Aorta (tissue), 5 donors: ENCODE measurements around the gene APLP1. TPM values are rescaled to one million over a fixed set of nuclear protein-coding genes. Genes with fewer than 3 reads are reported as not detected.

Experiments
- ATAC-seq: fragments of 200-7000 bp; cut with Tn5 transposase; one replicate; pipeline ENCODE4 v1.9.1; 2022; ENCODE audit warnings: moderate library complexity; ENCODE audit not compliant: low FRiP score
- DNase-seq, 2 donors: peaks; one replicate each; pipeline ENCODE4 v3.0.0-alpha.2; 2020
- H3K27ac ChIP-seq, 2 donors: one replicate each; pipeline ENCODE4 v1.5.1; 2013; ENCODE audit warnings: low read length in 2 of 2, mild to moderate bottlenecking in 2 of 2, moderate library complexity in 2 of 2, control low read depth in 1 of 2, inconsistent platforms in 1 of 2, low read depth in 1 of 2
- H3K27me3 ChIP-seq, 2 donors: one replicate each; pipeline ENCODE4 v1.6.1; 2013; ENCODE audit warnings: control low read depth in 1 of 2, low read length in 1 of 2, mild to moderate bottlenecking in 1 of 2, moderate library complexity in 1 of 2; ENCODE audit not compliant: insufficient read depth in 2 of 2, control insufficient read depth in 1 of 2
- H3K36me3 ChIP-seq, 2 donors: one replicate each; pipeline ENCODE4 v1.6.1; 2013; ENCODE audit warnings: control low read depth in 1 of 2, low read length in 1 of 2, mild to moderate bottlenecking in 1 of 2; ENCODE audit not compliant: insufficient read depth in 2 of 2, control insufficient read depth in 1 of 2
- H3K4me1 ChIP-seq, 2 donors: one replicate each; pipeline ENCODE4 v1.6.1; 2013; ENCODE audit warnings: low read length in 2 of 2, control low read depth in 1 of 2, mild to moderate bottlenecking in 1 of 2, moderate library complexity in 1 of 2; ENCODE audit not compliant: insufficient read depth in 2 of 2, control insufficient read depth in 1 of 2
- H3K4me3 ChIP-seq, 2 donors: one replicate each; pipeline ENCODE4 v1.5.1; 2013; ENCODE audit warnings: low read length in 2 of 2, control low read depth in 1 of 2, mild to moderate bottlenecking in 1 of 2
- H3K9me3 ChIP-seq: one replicate; pipeline ENCODE4 v1.6.1; 2013; ENCODE audit warnings: mild to moderate bottlenecking, low read length; ENCODE audit not compliant: control insufficient read depth
- WGBS, 2 donors: extraction: QIAGEN DNeasy Blood & Tissue Kit; methylation state at CpG; one replicate each; pipeline ENCODE4 v1.1.7; 2013; 5-methylcytosine and 5-hydroxymethylcytosine counted together
- intact Hi-C, 2 donors: fragments of 100-400 bp; cut with DNase I; formaldehyde crosslinking; loops; one replicate each; pipeline versions ENCODE4 v1.14.2 to v1.15.0; 2022
- polyA plus RNA-seq, 2 donors: library from polyadenylated mRNA; stranded (reverse); fragments of 200-250 nt; gene quantifications; one replicate each; pipeline ENCODE4 v1.2.3, GENCODE V29; 2013
- total RNA-seq, 2 donors: library from RNA; stranded (reverse); fragmentation: NEBNext Ultra II Directional; extraction: Animal tissue kit (Norgen Biotek cat#: 25700); gene quantifications; one replicate each; pipeline ENCODE4 v1.2.1, GENCODE V29; 2021
- donor health status: healthy with polysubstance abuse.
- donor health status: Bipolar disorder and iron deficiency.
- donor health status: DM: no; HTN: no; CAD: no.
- donor health status: DM: no; HTN: no; CAD: no.
- donor health status: DM: yes; HTN: yes; CAD: no.

The APLP1 gene
- total and polyA plus RNA-seq, 4 donors: 7.6 to 23.0 (median 13.2) TPM

- no peak for ATAC-seq
- no peaks in the 10 kb centered on the region for H3K9me3 ChIP-seq
- H3K36me3 ChIP-seq: no peaks in the 10 kb centered on the region
- H3K27me3 ChIP-seq: no peaks in the 10 kb centered on the region
- H3K4me3 ChIP-seq: no peak overlapping the region
- H3K4me1 ChIP-seq: no peaks in the 10 kb centered on the region
- H3K27ac ChIP-seq: no peak overlapping the region
- DNase-seq: no peak
- intact Hi-C loops: loop anchor here in 1 of 2 donors (10.0 kb wide), 1 partner anchor 64 kb away; the partner anchor contains the start of gene LRFN3
- 86 to 96% methylated on average over 10 to 12 of the region's 12 CpGs for WGBS, 2 donors
These were observed 2.4 kb downstream of the APLP1 start for GRCh38 chr19:35870798-35871197.

- Histone ChIP-seq H3K4me1 (no peaks in the 10 kb centered on the region), H3K36me3 (no peaks in the 10 kb centered on the region), H3K27ac (no peak overlapping the region), H3K4me3 (no peak overlapping the region), H3K9me3 (no peaks in the 10 kb centered on the region), H3K27me3 (no peaks in the 10 kb centered on the region)
- intact Hi-C loops: loop anchor here in 1 of 2 donors (10.0 kb wide), 1 partner anchor 63 kb away; the partner anchor contains the start of gene LRFN3
- DNase-seq (no peak), ATAC-seq (no peak)
- WGBS, 2 donors: 93% methylated on average over 12 of the region's 12 CpGs
These were observed 3.2 kb downstream of the APLP1 start for GRCh38 chr19:35871611-35872010.

- no peak overlapping the region for H3K4me3 ChIP-seq
- no peaks in the 10 kb centered on the region for H3K4me1 ChIP-seq
- no peaks in the 10 kb centered on the region for H3K36me3 ChIP-seq
- H3K27me3 ChIP-seq: no peaks in the 10 kb centered on the region
- H3K27ac ChIP-seq: no peak overlapping the region
- no peaks in the 10 kb centered on the region for H3K9me3 ChIP-seq
- intact Hi-C loops: loop anchor here in 1 of 2 donors (10.0 kb wide), 1 partner anchor 63 kb away; the partner anchor contains the start of gene LRFN3
- WGBS, 2 donors: 83% methylated on average over 5 of the region's 5 CpGs
- ATAC-seq: no peak
- no peak for DNase-seq
These were observed 3.8 kb downstream of the APLP1 start for GRCh38 chr19:35872180-35872579.

GRCh38 chr19:35874392-35874930, 6.1 kb downstream of the APLP1 start:
- H3K27me3 ChIP-seq: no peaks in the 10 kb centered on the region
- no peaks in the 10 kb centered on the region for H3K4me1 ChIP-seq
- DNase-seq (no peak), ATAC-seq (no peak)
- intact Hi-C loops: loop anchor here in 1 of 2 donors (10.0 kb wide), 1 partner anchor 60 kb away; the partner anchor contains the start of gene LRFN3
- no peaks in the 10 kb centered on the region for H3K9me3 ChIP-seq
- H3K4me3 ChIP-seq: no peak overlapping the region
- H3K36me3 ChIP-seq: no peaks in the 10 kb centered on the region
- WGBS, 2 donors: 95 to 97% methylated on average over 29 to 32 of the region's 32 CpGs
- H3K27ac ChIP-seq: no peak overlapping the region

- no peaks in the 10 kb centered on the region for H3K27me3 ChIP-seq
- ATAC-seq (peak; percentile 9), DNase-seq (no peak)
- H3K4me3 ChIP-seq: no peak overlapping the region
- H3K4me1 ChIP-seq: no peaks in the 10 kb centered on the region
- intact Hi-C loops: loop anchor here (5.0 to 10.0 kb wide), 2 partner anchors 56 to 102 kb away; partner anchors contain the start of genes ARHGAP33 (in 1 of the 2) and LRFN3 (in 1 of the 2)
- 67% methylated on average over 22 to 23 of the region's 23 CpGs for WGBS, 2 donors
- H3K9me3 ChIP-seq: no peaks in the 10 kb centered on the region
- no peaks in the 10 kb centered on the region for H3K36me3 ChIP-seq
- H3K27ac ChIP-seq: no peak overlapping the region
These were observed 10.7 kb downstream of the APLP1 start for GRCh38 chr19:35879068-35879467.

GRCh38 chr19:35879770-35880317, 11.5 kb downstream of the APLP1 start:
- H3K4me1 ChIP-seq: no peaks in the 10 kb centered on the region
- no peak overlapping the region for H3K4me3 ChIP-seq
- peak; percentile 93 for ATAC-seq
- no peaks in the 10 kb centered on the region for H3K27me3 ChIP-seq
- H3K9me3 ChIP-seq: no peaks in the 10 kb centered on the region
- no peaks in the 10 kb centered on the region for H3K36me3 ChIP-seq
- DNase-seq: peak; percentile 95 to 97
- 2 to 3% methylated on average over 28 of the region's 28 CpGs for WGBS, 2 donors
- H3K27ac ChIP-seq: no peak overlapping the region
- intact Hi-C loops: loop anchor here (5.0 to 10.0 kb wide), 2 partner anchors 55 to 103 kb away; partner anchors contain the start of genes ARHGAP33 (in 1 of the 2) and LRFN3 (in 1 of the 2)

- Histone ChIP-seq H3K4me3 (no peak overlapping the region), H3K9me3 (no peaks in the 10 kb centered on the region), H3K36me3 (no peaks in the 10 kb centered on the region), H3K27me3 (no peaks in the 10 kb centered on the region), H3K4me1 (no peaks in the 10 kb centered on the region), H3K27ac (no peak overlapping the region)
- 26% methylated on average over 8 of the region's 8 CpGs for WGBS, 2 donors
- ATAC-seq (no peak), DNase-seq (no peak)
- intact Hi-C loops: loop anchor here in 1 of 2 donors (2.0 kb wide), 1 partner anchor 49 kb away; no protein-coding TSS in a partner anchor
These were observed 13.9 kb downstream of the APLP1 start for GRCh38 chr19:35882114-35882832.

- Histone ChIP-seq H3K27me3 (no peaks in the 10 kb centered on the region), H3K4me1 (no peaks in the 10 kb centered on the region), H3K36me3 (no peaks in the 10 kb centered on the region), H3K4me3 (no peak overlapping the region), H3K27ac (no peak overlapping the region), H3K9me3 (no peaks in the 10 kb centered on the region)
- no peak for ATAC-seq
- DNase-seq: no peak
- WGBS, 2 donors: 61 to 78% methylated on average over 2 of the region's 2 CpGs
- intact Hi-C loops: loop anchor here in 1 of 2 donors (2.0 kb wide), 1 partner anchor 47 kb away; no protein-coding TSS in a partner anchor
These were observed 15.5 kb downstream of the APLP1 start for GRCh38 chr19:35883882-35884281.
